ENCODE results near the gene ALX3. TPM values are rescaled to one million over a fixed set of nuclear protein-coding genes. Genes with fewer than 3 reads are reported as not detected.
"Not testable (repeated sequence)": the region's sequence is repeated elsewhere in the genome, so short reads cannot be mapped to it uniquely, and the experiment has no call there.

Gene ALX3
- total RNA-seq, 2 experiments from 2014 or later: not detected

DNA sequence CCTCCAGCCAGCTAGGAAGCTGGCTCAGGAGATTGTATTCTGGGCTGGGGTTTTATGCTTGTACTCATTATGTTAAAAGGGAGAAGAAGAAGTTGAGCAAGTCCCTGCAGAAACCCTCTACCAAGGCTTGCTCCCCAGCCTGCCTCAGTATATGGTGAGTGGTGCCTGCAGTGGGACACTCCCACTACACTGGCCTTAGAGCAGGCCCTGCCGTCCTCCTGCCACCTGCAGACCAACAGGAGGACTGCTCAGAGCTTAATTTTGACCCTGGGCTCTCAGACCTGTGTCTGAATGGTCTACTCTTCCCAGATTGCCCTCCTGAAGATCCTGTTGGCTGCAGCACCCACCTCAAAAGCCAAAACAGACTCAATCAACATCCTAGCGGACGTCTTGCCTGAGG lies 23.0 kb downstream of the ALX3 start:
- no peaks in the 10 kb centered on the region for H3K4me1 Mint-ChIP-seq
- ChIA-PET CTCF (interaction anchor here (3.9 kb wide), 1 partner anchor 11 kb away, joined by 20 read pairs; no protein-coding TSS in a partner anchor), POLR2A (no interaction called here)
- H3K27me3 Mint-ChIP-seq: no peaks in the 10 kb centered on the region
- H3K9me3 Mint-ChIP-seq: no peaks in the 10 kb centered on the region
- no peak overlapping the region for H3K27ac Mint-ChIP-seq
- H3K36me3 Mint-ChIP-seq (ENCODE audit: low read depth): peaks cover 45% of the 10 kb centered on the region
- no peak for DNase-seq
- no peak overlapping the region for H3K4me3 Mint-ChIP-seq

- no peaks in the 10 kb centered on the region for H3K27me3 Mint-ChIP-seq
- H3K36me3 Mint-ChIP-seq (ENCODE audit: low read depth): peaks cover 54% of the 10 kb centered on the region
- no peak overlapping the region for H3K27ac Mint-ChIP-seq
- H3K4me3 Mint-ChIP-seq: no peak overlapping the region
- no peaks in the 10 kb centered on the region for H3K9me3 Mint-ChIP-seq
- DNase-seq: no peak
- ChIA-PET CTCF (no interaction called here), POLR2A (no interaction called here)
- no peaks in the 10 kb centered on the region for H3K4me1 Mint-ChIP-seq
Observed at GRCh38 chr1:110043016-110043415, 27.5 kb downstream of the ALX3 start.

- peaks cover 15% of the 10 kb centered on the region for H3K4me1 Mint-ChIP-seq
- H3K27me3 Mint-ChIP-seq: no peaks in the 10 kb centered on the region
- H3K4me3 Mint-ChIP-seq: no peak overlapping the region
- DNase-seq: no peak
- H3K27ac Mint-ChIP-seq: no peak overlapping the region
- ChIA-PET CTCF (interaction anchor here (1.8 to 2.5 kb wide), 3 partner anchors 11 to 19 kb away, joined by 5 to 9 read pairs (median 9); no protein-coding TSS in a partner anchor), POLR2A (no interaction called here)
- H3K9me3 Mint-ChIP-seq: no peaks in the 10 kb centered on the region
- peaks cover 44% of the 10 kb centered on the region for H3K36me3 Mint-ChIP-seq (ENCODE audit: low read depth)
Observed at GRCh38 chr1:110040548-110040947, 29.9 kb downstream of the ALX3 start.

DNA sequence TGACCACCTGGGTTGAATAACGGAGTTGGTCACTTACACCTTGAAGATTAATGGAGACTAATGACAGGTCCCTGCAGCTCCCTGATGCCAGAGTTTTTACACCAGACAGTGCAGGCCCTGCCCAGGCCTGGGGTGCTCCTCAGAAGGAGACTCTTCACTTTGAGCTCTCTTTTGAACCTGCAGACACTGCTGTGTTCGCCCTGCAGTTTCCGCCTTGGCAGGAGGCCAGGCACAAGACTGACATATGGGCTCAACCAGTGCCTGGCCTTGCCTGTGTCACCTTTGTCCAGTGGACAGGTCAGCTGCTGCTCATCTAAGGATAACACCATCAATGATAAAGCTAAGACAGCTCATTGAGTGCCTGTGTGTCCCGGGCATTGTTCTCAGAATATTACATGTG lies 30.8 kb downstream of the ALX3 start:
- H3K9me3 Mint-ChIP-seq: no peaks in the 10 kb centered on the region
- H3K4me3 Mint-ChIP-seq: no peak overlapping the region
- peaks cover 41% of the 10 kb centered on the region for H3K36me3 Mint-ChIP-seq (ENCODE audit: low read depth)
- H3K27me3 Mint-ChIP-seq: no peaks in the 10 kb centered on the region
- ChIA-PET POLR2A (no interaction called here), CTCF (interaction anchor here (1.3 to 2.5 kb wide), 2 partner anchors 10 to 11 kb away, joined by 8 to 9 read pairs; no protein-coding TSS in a partner anchor)
- no peak overlapping the region for H3K27ac Mint-ChIP-seq
- H3K4me1 Mint-ChIP-seq: peaks cover 20% of the 10 kb centered on the region
- DNase-seq: no peak

DNA sequence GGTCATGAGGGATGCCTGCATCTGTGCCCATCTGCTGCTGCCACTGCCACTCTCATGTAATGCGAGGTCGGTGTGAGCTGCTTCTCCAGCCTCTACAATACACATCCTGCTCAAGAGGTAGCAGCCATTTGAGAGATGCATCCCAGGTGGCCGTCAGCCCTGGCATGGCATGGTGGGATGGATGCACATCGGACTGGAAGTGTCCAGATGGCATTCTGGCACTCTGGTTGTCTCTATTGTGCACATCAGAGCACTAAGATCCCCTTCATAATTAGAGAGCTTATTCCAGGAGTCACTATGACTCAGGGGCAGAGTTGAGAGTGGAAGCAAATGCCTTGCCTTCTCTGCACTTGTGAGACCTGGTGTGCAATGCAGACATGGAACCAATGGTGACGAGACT lies 32.2 kb downstream of the ALX3 start:
- Mint-ChIP-seq H3K36me3 (ENCODE audit: low read depth) (peaks cover 39% of the 10 kb centered on the region), H3K4me3 (no peak overlapping the region), H3K27me3 (no peaks in the 10 kb centered on the region), H3K27ac (no peak overlapping the region), H3K9me3 (no peaks in the 10 kb centered on the region), H3K4me1 (peaks cover 32% of the 10 kb centered on the region)
- ChIA-PET POLR2A (no interaction called here), CTCF (no interaction called here)
- no peak for DNase-seq

DNA sequence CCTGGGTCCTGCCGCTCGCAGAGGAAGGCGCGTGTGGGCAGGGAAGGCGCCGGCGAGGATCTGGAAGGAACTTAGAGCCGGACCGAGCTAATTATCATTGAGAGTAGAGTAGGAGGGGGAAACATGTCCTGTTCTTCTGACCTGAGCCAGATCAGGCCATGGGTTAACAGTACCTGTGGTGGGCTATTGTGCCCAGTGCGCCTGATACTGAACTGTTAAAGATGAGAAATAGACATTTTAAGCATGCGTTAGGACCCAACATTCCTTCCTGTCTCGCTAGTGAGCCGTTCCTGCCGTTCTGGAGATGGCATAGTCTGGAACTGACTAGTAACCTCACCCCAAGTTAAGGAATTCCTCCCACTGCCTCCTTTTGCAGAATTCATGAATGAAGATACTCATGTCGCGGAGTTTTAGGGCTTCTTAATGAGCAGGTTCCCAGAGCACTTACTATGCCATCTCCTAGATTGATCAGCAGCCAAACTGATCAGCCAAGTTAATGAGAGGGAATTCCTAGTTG lies 35.2 kb downstream of the ALX3 start:
- POLR2A ChIA-PET: interaction anchor here (0.9 kb wide), 1 partner anchor 10 kb away, joined by 3 read pairs; no protein-coding TSS in a partner anchor
- no peaks in the 10 kb centered on the region for H3K9me3 Mint-ChIP-seq
- H3K36me3 Mint-ChIP-seq (ENCODE audit: low read depth): peaks cover 22% of the 10 kb centered on the region
- peaks cover 59% of the 10 kb centered on the region for H3K4me1 Mint-ChIP-seq
- H3K27ac Mint-ChIP-seq: peak overlapping the region; percentile 86
- CTCF ChIA-PET: interaction anchor here (1.1 to 3.4 kb wide), 7 partner anchors 9 to 50 kb away, joined by 3 to 23 read pairs (median 9); partner anchors contain the start of gene AHCYL1
- DNase-seq: no peak
- H3K4me3 Mint-ChIP-seq: peak overlapping the region; percentile 91
- no peaks in the 10 kb centered on the region for H3K27me3 Mint-ChIP-seq

- H3K4me1 Mint-ChIP-seq: peaks cover 65% of the 10 kb centered on the region
- CTCF ChIA-PET: interaction anchor here (0.8 to 3.4 kb wide), 11 partner anchors 10 to 541 kb away, joined by 3 to 23 read pairs (median 5); partner anchors contain the start of genes AHCYL1 and CYB561D1
Observed at GRCh38 chr1:110034451-110035235, 35.8 kb downstream of the ALX3 start, which contains the start of gene STRIP1. TSS of gene STRIP1 (plus strand) at chr1:110034624. CDS start at chr1:110034638, 14 bp downstream.

GRCh38 chr1:110034040-110034450 lies 36.4 kb downstream of the ALX3 start:
- DNase-seq: no peak
- Mint-ChIP-seq H3K36me3 (ENCODE audit: low read depth) (peaks cover 20% of the 10 kb centered on the region), H3K4me1 (peaks cover 66% of the 10 kb centered on the region), H3K4me3 (peak overlapping the region; percentile 91), H3K27ac (peak overlapping the region; percentile 93), H3K9me3 (no peaks in the 10 kb centered on the region), H3K27me3 (no peaks in the 10 kb centered on the region)
- ChIA-PET POLR2A (no interaction called here), CTCF (interaction anchor here (0.8 to 3.4 kb wide), 10 partner anchors 9 to 540 kb away, joined by 3 to 23 read pairs (median 4); partner anchors contain the start of genes AHCYL1 and CYB561D1)

More at GRCh38 chr1:110034451-110035235, 35.8 kb downstream of the ALX3 start, which contains the start of gene STRIP1:
- H3K27me3 Mint-ChIP-seq: no peaks in the 10 kb centered on the region
- H3K36me3 Mint-ChIP-seq (ENCODE audit: low read depth): peaks cover 20% of the 10 kb centered on the region
- peak within 1 kb of the TSS; percentile 93 for H3K27ac Mint-ChIP-seq
- POLR2A ChIA-PET: interaction anchor here (0.9 kb wide), 1 partner anchor 10 kb away, joined by 3 read pairs; no protein-coding TSS in a partner anchor
- H3K9me3 Mint-ChIP-seq: no peaks in the 10 kb centered on the region
- H3K4me3 Mint-ChIP-seq: peak within 1 kb of the TSS; percentile 91
- peak; percentile 96 for DNase-seq

GRCh38 chr1:110033421-110033820 lies 37.1 kb downstream of the ALX3 start:
- no peaks in the 10 kb centered on the region for H3K27me3 Mint-ChIP-seq
- peaks cover 16% of the 10 kb centered on the region for H3K36me3 Mint-ChIP-seq (ENCODE audit: low read depth)
- peaks cover 66% of the 10 kb centered on the region for H3K4me1 Mint-ChIP-seq
- no peaks in the 10 kb centered on the region for H3K9me3 Mint-ChIP-seq
- CTCF ChIA-PET: interaction anchor here (1.9 kb wide), 1 partner anchor 49 kb away, joined by 10 read pairs; the partner anchor contains the start of gene AHCYL1
- H3K27ac Mint-ChIP-seq: peak overlapping the region; percentile 93
- no peak for DNase-seq
- no peak overlapping the region for H3K4me3 Mint-ChIP-seq
- POLR2A ChIA-PET: no interaction called here

GRCh38 chr1:110032327-110032726 lies 38.1 kb downstream of the ALX3 start:
- H3K27me3 Mint-ChIP-seq: no peaks in the 10 kb centered on the region
- no peak for DNase-seq
- H3K9me3 Mint-ChIP-seq: no peaks in the 10 kb centered on the region
- H3K36me3 Mint-ChIP-seq (ENCODE audit: low read depth): peaks cover 10% of the 10 kb centered on the region
- H3K4me1 Mint-ChIP-seq: peaks cover 66% of the 10 kb centered on the region
- peak overlapping the region; percentile 31 for H3K27ac Mint-ChIP-seq
- POLR2A ChIA-PET: no interaction called here
- CTCF ChIA-PET: interaction anchor here (1.6 kb wide), 1 partner anchor 12 kb away, joined by 3 read pairs; no protein-coding TSS in a partner anchor
- H3K4me3 Mint-ChIP-seq: no peak overlapping the region

DNA sequence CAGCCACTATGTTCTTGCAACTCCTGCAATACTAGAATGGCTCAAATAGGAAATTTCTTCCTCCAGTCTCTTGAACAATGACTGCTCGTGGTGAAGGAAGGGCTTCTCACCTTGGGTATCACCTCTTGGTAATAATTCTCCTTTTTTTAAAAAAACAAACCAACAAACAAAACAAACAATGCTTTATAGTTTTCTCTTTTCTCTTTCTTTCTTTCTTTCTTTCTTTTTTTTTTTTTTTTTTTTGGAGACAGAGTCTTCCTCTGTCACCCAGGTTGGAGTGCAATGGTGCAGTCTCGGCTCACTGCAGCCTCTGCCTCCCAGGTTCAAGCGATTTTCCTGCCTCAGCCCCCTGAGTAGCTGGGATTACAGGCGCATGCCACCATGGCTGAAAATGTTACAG lies 39.8 kb downstream of the ALX3 start:
- Mint-ChIP-seq H3K4me3 (peak overlapping the region; percentile 73), H3K27ac (peak overlapping the region; percentile 96), H3K4me1 (peaks cover 53% of the 10 kb centered on the region)
- DNase-seq; H3K27me3 Mint-ChIP-seq; H3K36me3 Mint-ChIP-seq (ENCODE audit: low read depth); H3K9me3 Mint-ChIP-seq; POLR2A ChIA-PET: not testable (repeated sequence)
- CTCF ChIA-PET: interaction anchor here (1.4 to 2.9 kb wide), 8 partner anchors 9 to 46 kb away, joined by 4 to 11 read pairs (median 8); partner anchors contain the start of gene AHCYL1

GRCh38 chr1:110024613-110025012 lies 45.9 kb downstream of the ALX3 start:
- no peak overlapping the region for H3K27ac Mint-ChIP-seq
- no peaks in the 10 kb centered on the region for H3K9me3 Mint-ChIP-seq
- DNase-seq: no peak
- no peak overlapping the region for H3K4me3 Mint-ChIP-seq
- H3K27me3 Mint-ChIP-seq: no peaks in the 10 kb centered on the region
- ChIA-PET POLR2A (no interaction called here), CTCF (interaction anchor here (1.2 to 1.7 kb wide), 2 partner anchors 10 to 40 kb away, joined by 3 to 5 read pairs; partner anchors contain the start of genes AHCYL1 and STRIP1)
- H3K4me1 Mint-ChIP-seq: peaks cover 1% of the 10 kb centered on the region
- peaks cover 22% of the 10 kb centered on the region for H3K36me3 Mint-ChIP-seq (ENCODE audit: low read depth)

- H3K27me3 Mint-ChIP-seq: no peaks in the 10 kb centered on the region
- peaks cover 41% of the 10 kb centered on the region for H3K36me3 Mint-ChIP-seq (ENCODE audit: low read depth)
- H3K27ac Mint-ChIP-seq: no peak overlapping the region
- H3K4me3 Mint-ChIP-seq: no peak overlapping the region
- H3K4me1 Mint-ChIP-seq: no peaks in the 10 kb centered on the region
- DNase-seq: no peak
- ChIA-PET CTCF (interaction anchor here (0.9 to 1.3 kb wide), 2 partner anchors 8 to 12 kb away, joined by 3 to 6 read pairs; no protein-coding TSS in a partner anchor), POLR2A (no interaction called here)
- H3K9me3 Mint-ChIP-seq: no peaks in the 10 kb centered on the region
Observed at GRCh38 chr1:110021285-110021684, 49.2 kb downstream of the ALX3 start.
